ENCODE measurements around the gene SHKBP1. TPM values are rescaled to one million over a fixed set of nuclear protein-coding genes. Genes with fewer than 3 reads are reported as not detected.
A peak's percentile ranks its signal among the peaks of the same experiment; 100 is the strongest.

SHKBP1 gene
- total and polyA plus RNA-seq, 4 experiments from 2014 or later, result 137 to 170 (median 161) TPM

DNA sequence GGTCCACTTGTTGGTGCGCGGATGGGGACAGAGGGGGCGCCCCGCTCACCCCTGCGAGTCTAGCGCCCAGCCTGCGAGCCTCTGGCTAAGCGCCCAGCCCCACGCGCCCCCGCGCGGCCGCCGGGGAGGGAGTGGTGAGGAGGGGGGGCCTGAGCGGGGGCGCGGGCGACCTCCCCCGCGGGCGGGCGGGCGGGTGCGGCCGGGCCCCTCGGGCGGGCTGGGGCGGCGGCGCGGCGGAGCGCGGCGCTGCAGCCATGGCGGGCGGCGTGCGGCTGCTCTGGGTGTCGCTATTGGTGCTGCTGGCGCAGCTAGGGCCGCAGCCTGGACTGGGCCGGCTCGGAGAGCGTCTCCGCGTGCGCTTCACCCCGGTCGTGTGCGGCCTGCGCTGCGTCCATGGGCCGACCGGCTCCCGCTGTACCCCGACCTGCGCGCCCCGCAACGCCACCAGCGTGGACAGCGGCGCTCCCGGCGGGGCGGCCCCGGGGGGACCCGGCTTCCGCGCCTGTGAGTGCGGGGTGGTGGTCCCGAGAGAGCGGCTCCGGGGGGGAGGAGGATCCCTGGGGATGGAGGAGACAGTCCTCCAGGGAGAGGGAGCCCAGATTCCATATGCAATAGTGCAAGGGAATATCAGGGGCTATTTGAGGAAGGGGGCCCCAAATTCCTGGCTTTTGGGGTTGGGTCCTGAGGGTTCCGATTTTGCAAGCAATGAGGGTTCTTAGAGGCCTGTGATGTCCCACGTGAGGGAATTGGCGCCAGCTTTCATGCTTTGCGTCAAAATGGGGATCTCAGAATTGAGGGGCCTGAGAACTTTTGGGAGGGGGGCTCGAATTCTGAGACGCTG lies 24.7 kb downstream of the SHKBP1 start, which contains the start of gene LTBP4:
Gene LTBP4, plus strand, starts transcription at position 236 of the 841 bp plus-strand sequence. Its CDS starts 19 bp downstream, at position 255.
- no peak within 1 kb of the TSS for H3K27ac ChIP-seq (ENCODE audit: low read depth, low read length)
- H3K36me3 ChIP-seq (ENCODE audit: insufficient read depth, low read length), result no peaks in the 10 kb centered on the region
- peak within 1 kb of the TSS in 1 of 2 donors; percentile 22 for H3K4me3 ChIP-seq (ENCODE audit: low read length in 2 of 2)
- peaks cover 81% of the 10 kb centered on the region for H3K4me1 ChIP-seq (ENCODE audit: insufficient read depth, low read length)
- peaks cover 26% of the 10 kb centered on the region for H3K27me3 ChIP-seq (ENCODE audit: insufficient read depth, low read length)
- peak in 1 of 5 donors; percentile 48 for DNase-seq
- intact Hi-C loops (cut with micrococcal nuclease), result loop anchor here (2.0 to 5.0 kb wide), 2 partner anchors 13 to 174 kb away; partner anchors contain the start of gene SERTAD1
- Mint-ChIP-seq H3K4me3 (peak within 1 kb of the TSS; percentile 57 to 84 (median 74)), H3K9me3 (peaks cover 0 to 3% (median 0%) of the 10 kb centered on the region in 8 donors), H3K4me1 (peaks cover 44 to 81% (median 59%) of the 10 kb centered on the region in 4 donors), H3K36me3 (peaks cover 0 to 3% of the 10 kb centered on the region in 2 donors), H3K27me3 (peaks cover 17 to 27% of the 10 kb centered on the region in 2 donors), H3K27ac (peak within 1 kb of the TSS in 6 of 7 donors; percentile 15 to 96 (median 66))
- ChIA-PET POLR2A (ENCODE audit: partially characterized antibody) (interaction anchor here (2.8 to 7.8 kb wide), 3 partner anchors 8 to 136 kb away, joined by 13 to 71 read pairs (median 38); partner anchors contain the start of genes BLVRB and SPTBN4), CTCF (ENCODE audit: partially characterized antibody) (interaction anchor here (1.0 to 6.8 kb wide), 7 partner anchors 12 to 297 kb away, joined by 3 to 106 read pairs (median 25); no protein-coding TSS in a partner anchor)
- no peaks in the 10 kb centered on the region for H3K9me3 ChIP-seq (ENCODE audit: control insufficient read depth in 1 of 2, low read length in 2 of 2)

- Histone ChIP-seq H3K4me1 (ENCODE audit: insufficient read depth, low read length) (peaks cover 84% of the 10 kb centered on the region), H3K27ac (ENCODE audit: low read depth, low read length) (peak overlapping the region; percentile 61), H3K27me3 (ENCODE audit: insufficient read depth, low read length) (peaks cover 20% of the 10 kb centered on the region), H3K36me3 (ENCODE audit: insufficient read depth, low read length) (no peaks in the 10 kb centered on the region), H3K9me3 (ENCODE audit: control insufficient read depth in 1 of 2, low read length in 2 of 2) (no peaks in the 10 kb centered on the region), H3K4me3 (ENCODE audit: low read length in 2 of 2) (no peak overlapping the region)
- intact Hi-C loops (cut with micrococcal nuclease), result loop anchor here (5.0 kb wide), 1 partner anchor 176 kb away; the partner anchor contains the start of gene SERTAD1
- Mint-ChIP-seq H3K4me1 (peaks cover 42 to 90% (median 65%) of the 10 kb centered on the region in 4 donors), H3K27me3 (peaks cover 12 to 23% of the 10 kb centered on the region in 2 donors), H3K9me3 (peaks cover 0 to 2% (median 0%) of the 10 kb centered on the region in 8 donors), H3K36me3 (peaks cover 0 to 3% of the 10 kb centered on the region in 2 donors), H3K27ac (peak overlapping the region in 6 of 7 donors; percentile 53 to 99 (median 96)), H3K4me3 (peak overlapping the region in 6 of 8 donors; percentile 13 to 97 (median 86))
- ChIA-PET CTCF (ENCODE audit: partially characterized antibody) (interaction anchor here (0.8 to 5.8 kb wide), 15 partner anchors 10 to 463 kb away, joined by 3 to 106 read pairs (median 5); partner anchors contain the start of genes BLVRB, SERTAD1 and SPTBN4), POLR2A (ENCODE audit: partially characterized antibody) (interaction anchor here (0.8 to 7.8 kb wide), 18 partner anchors 8 to 661 kb away, joined by 3 to 94 read pairs (median 6); partner anchors contain the start of genes BLVRB, COQ8B, HNRNPUL1 and ITPKC)
- DNase-seq, result no peak
Observed at GRCh38 chr19:40603071-40603388, 26.4 kb downstream of the SHKBP1 start.

DNA sequence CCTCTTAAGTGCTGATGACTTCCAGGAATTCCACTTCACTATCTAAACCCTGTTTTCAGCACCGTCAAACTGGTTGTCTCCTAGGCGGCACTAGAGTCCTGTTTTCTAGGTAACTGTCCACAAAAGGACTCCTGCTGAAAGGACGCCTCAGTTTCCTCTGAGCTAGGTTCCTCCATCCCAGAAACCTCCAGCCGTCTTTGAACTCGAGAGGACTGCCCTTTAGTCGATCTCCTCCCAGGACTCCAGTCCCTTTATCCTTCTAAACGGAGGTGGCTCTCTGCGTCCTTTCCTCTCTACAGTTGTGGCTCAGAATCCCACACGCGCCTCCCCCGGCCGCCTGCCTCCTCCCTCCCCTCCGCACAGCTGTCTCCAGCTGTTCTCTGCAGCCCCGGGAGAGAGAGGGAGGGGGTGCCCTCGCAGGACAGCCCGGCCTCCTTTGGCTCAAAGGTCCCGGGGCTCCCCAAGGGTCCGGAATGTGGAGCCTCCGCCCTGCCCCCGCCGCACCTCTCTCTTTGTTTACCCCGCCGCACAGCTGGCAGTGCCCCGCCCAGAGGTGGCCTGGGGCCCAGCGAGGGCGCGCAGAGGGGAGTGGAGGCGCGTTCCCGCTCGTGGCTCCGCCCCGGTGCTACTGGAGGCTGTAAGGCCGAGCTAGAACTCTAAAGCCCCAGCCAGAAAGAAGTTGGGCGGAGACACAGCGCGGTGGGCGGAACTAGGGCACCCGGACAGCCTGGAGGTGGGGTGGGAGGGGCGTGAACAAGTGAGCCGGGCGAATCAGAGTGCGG lies 26.9 kb downstream of the SHKBP1 start:
- intact Hi-C loops (cut with micrococcal nuclease), result loop anchor here (2.0 to 5.0 kb wide), 3 partner anchors 139 to 176 kb away; partner anchors contain the start of genes BLVRB, SERTAD1 and SERTAD3
- Mint-ChIP-seq H3K36me3 (peaks cover 0 to 3% of the 10 kb centered on the region in 2 donors), H3K9me3 (peaks cover 0 to 2% (median 0%) of the 10 kb centered on the region in 8 donors), H3K27me3 (peaks cover 9 to 19% of the 10 kb centered on the region in 2 donors), H3K4me1 (peaks cover 39 to 91% (median 64%) of the 10 kb centered on the region in 4 donors), H3K4me3 (peak overlapping the region; percentile 80 to 97 (median 90)), H3K27ac (peak overlapping the region; percentile 96 to 99 (median 97))
- Histone ChIP-seq H3K9me3 (ENCODE audit: control insufficient read depth in 1 of 2, low read length in 2 of 2) (no peaks in the 10 kb centered on the region), H3K27me3 (ENCODE audit: insufficient read depth, low read length) (peaks cover 14% of the 10 kb centered on the region), H3K4me1 (ENCODE audit: insufficient read depth, low read length) (peaks cover 84% of the 10 kb centered on the region), H3K36me3 (ENCODE audit: insufficient read depth, low read length) (no peaks in the 10 kb centered on the region), H3K4me3 (ENCODE audit: low read length in 2 of 2) (peak overlapping the region; percentile 47 to 59), H3K27ac (ENCODE audit: low read depth, low read length) (peak overlapping the region; percentile 61)
- POLR2A ChIA-PET (ENCODE audit: partially characterized antibody), result interaction anchor here (0.6 to 7.8 kb wide), 27 partner anchors 8 to 946 kb away, joined by 3 to 94 read pairs (median 5); partner anchors contain the start of genes ACTMAP, BLVRB, COQ8B and EGLN2
- CTCF ChIA-PET (ENCODE audit: partially characterized antibody), result interaction anchor here (0.6 to 5.8 kb wide), 16 partner anchors 10 to 464 kb away, joined by 3 to 106 read pairs (median 4); partner anchors contain the start of genes BLVRB, SERTAD1 and SPTBN4
- peak; percentile 94 to 99 (median 98) for DNase-seq

GRCh38 chr19:40604171-40604646 lies 27.5 kb downstream of the SHKBP1 start:
- Histone ChIP-seq H3K4me3 (ENCODE audit: low read length in 2 of 2) (peak overlapping the region; percentile 47 to 59), H3K4me1 (ENCODE audit: insufficient read depth, low read length) (peaks cover 84% of the 10 kb centered on the region), H3K9me3 (ENCODE audit: control insufficient read depth in 1 of 2, low read length in 2 of 2) (no peaks in the 10 kb centered on the region), H3K27ac (ENCODE audit: low read depth, low read length) (peak overlapping the region; percentile 61), H3K27me3 (ENCODE audit: insufficient read depth, low read length) (peaks cover 13% of the 10 kb centered on the region), H3K36me3 (ENCODE audit: insufficient read depth, low read length) (no peaks in the 10 kb centered on the region)
- H3K27me3 Mint-ChIP-seq, result peaks cover 9 to 15% of the 10 kb centered on the region in 2 donors
- DNase-seq, result no peak
- POLR2A ChIA-PET (ENCODE audit: partially characterized antibody), result interaction anchor here (0.6 to 7.8 kb wide), 24 partner anchors 10 to 945 kb away, joined by 3 to 94 read pairs (median 5); partner anchors contain the start of genes BLVRB, COQ8B, EGLN2 and HNRNPUL1
- CTCF ChIA-PET (ENCODE audit: partially characterized antibody), result interaction anchor here (0.6 to 5.8 kb wide), 11 partner anchors 9 to 463 kb away, joined by 3 to 106 read pairs (median 5); partner anchors contain the start of genes BLVRB, SERTAD1 and SPTBN4
- H3K4me1 Mint-ChIP-seq, result peaks cover 39 to 91% (median 64%) of the 10 kb centered on the region in 4 donors
- peak overlapping the region; percentile 80 to 97 (median 90) for H3K4me3 Mint-ChIP-seq
- H3K36me3 Mint-ChIP-seq, result peaks cover 0 to 3% of the 10 kb centered on the region in 2 donors
- peak overlapping the region; percentile 96 to 99 (median 97) for H3K27ac Mint-ChIP-seq
- peaks cover 0 to 2% (median 0%) of the 10 kb centered on the region in 8 donors for H3K9me3 Mint-ChIP-seq
- intact Hi-C loops (cut with micrococcal nuclease), result loop anchor here (2.0 to 5.0 kb wide), 3 partner anchors 139 to 177 kb away; partner anchors contain the start of genes BLVRB, SERTAD1 and SERTAD3

GRCh38 chr19:40604647-40605215 lies 28.1 kb downstream of the SHKBP1 start:
- peak overlapping the region; percentile 47 to 59 for H3K4me3 ChIP-seq (ENCODE audit: low read length in 2 of 2)
- H3K9me3 Mint-ChIP-seq, result peaks cover 0 to 2% (median 0%) of the 10 kb centered on the region in 8 donors
- peaks cover 7 to 11% of the 10 kb centered on the region in 2 donors for H3K27me3 Mint-ChIP-seq
- ChIA-PET CTCF (ENCODE audit: partially characterized antibody) (interaction anchor here (0.6 to 5.8 kb wide), 14 partner anchors 9 to 540 kb away, joined by 3 to 106 read pairs (median 6); partner anchors contain the start of genes BLVRB and SPTBN4), POLR2A (ENCODE audit: partially characterized antibody) (interaction anchor here (0.8 to 7.8 kb wide), 29 partner anchors 10 to 944 kb away, joined by 3 to 94 read pairs (median 5); partner anchors contain the start of genes ACTMAP, BLVRB, EGLN2 and HNRNPUL1)
- peak overlapping the region; percentile 61 for H3K27ac ChIP-seq (ENCODE audit: low read depth, low read length)
- H3K4me1 Mint-ChIP-seq, result peaks cover 37 to 91% (median 60%) of the 10 kb centered on the region in 4 donors
- H3K27me3 ChIP-seq (ENCODE audit: insufficient read depth, low read length), result peaks cover 13% of the 10 kb centered on the region
- peak overlapping the region; percentile 81 to 97 (median 91) for H3K4me3 Mint-ChIP-seq
- peak overlapping the region; percentile 96 to 99 (median 97) for H3K27ac Mint-ChIP-seq
- peaks cover 0 to 3% of the 10 kb centered on the region in 2 donors for H3K36me3 Mint-ChIP-seq
- H3K36me3 ChIP-seq (ENCODE audit: insufficient read depth, low read length), result no peaks in the 10 kb centered on the region
- intact Hi-C loops (cut with micrococcal nuclease), result loop anchor here (1.0 to 5.0 kb wide), 7 partner anchors 9 to 194 kb away; partner anchors contain the start of genes BLVRB, SERTAD1, SERTAD3 and SHKBP1
- peaks cover 83% of the 10 kb centered on the region for H3K4me1 ChIP-seq (ENCODE audit: insufficient read depth, low read length)
- DNase-seq, result peak in 1 of 5 donors; percentile 49
- H3K9me3 ChIP-seq (ENCODE audit: control insufficient read depth in 1 of 2, low read length in 2 of 2), result no peaks in the 10 kb centered on the region
